Measurements from ENCODE around the gene SLC10A7.

DNA sequence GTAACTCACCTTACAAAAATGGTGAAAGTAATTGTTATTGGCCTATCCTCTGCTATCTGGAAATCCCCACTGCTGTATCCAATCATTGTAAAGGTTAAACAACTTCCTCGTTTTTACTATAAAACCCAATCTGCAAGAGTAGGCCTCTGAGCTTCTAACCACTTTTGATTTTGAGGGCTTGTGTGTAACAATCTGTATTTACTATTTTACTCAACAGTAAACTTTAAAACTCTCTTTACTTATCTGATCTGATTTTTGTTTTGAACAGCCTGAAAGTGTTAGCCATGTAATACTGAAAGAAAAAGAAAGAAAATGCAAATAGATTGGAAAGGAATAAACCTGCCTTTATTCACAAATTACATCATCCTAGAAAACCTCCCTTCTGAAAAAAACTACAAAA is 63.1 kb downstream of the SLC10A7 start:
- TF ChIP-seq POLR2A (IDR thresholded peaks at IDR 0.05) (no peak), CTCF (IDR thresholded peaks at IDR 0.05) (no peak), EP300 (IDR thresholded peaks at IDR 0.05) (no peak)

All from ovary (tissue), 3 donors.